GM04503 (cell line): Measurements from ENCODE around the gene NINJ2.

ENCODE experiments used
- DNase-seq: peaks from one replicate; pipeline ENCODE4 v3.0.0-alpha.2; 2012; ENCODE audit warnings: low read depth

Gene NINJ2

DNA sequence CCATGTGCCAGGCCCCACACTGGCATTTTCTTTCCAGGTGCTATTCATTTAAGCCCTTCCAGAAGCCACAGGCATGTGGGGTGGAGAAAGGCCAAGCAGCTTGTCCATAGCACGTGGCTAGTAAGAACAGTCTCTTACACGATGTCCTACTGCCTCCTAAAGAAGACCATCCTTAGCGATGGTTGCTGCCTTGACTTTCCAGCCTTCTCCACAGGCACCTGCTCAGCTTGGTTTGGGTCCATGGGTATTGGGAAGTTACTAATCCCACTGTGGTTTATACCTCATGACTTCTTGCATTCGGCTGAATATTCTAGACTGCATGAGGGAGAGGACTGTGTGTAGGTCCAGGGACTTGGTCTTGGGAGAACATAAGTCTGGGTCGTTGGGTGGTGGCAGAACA is 49.2 kb downstream of the NINJ2 start:
- no peak for DNase-seq

DNA sequence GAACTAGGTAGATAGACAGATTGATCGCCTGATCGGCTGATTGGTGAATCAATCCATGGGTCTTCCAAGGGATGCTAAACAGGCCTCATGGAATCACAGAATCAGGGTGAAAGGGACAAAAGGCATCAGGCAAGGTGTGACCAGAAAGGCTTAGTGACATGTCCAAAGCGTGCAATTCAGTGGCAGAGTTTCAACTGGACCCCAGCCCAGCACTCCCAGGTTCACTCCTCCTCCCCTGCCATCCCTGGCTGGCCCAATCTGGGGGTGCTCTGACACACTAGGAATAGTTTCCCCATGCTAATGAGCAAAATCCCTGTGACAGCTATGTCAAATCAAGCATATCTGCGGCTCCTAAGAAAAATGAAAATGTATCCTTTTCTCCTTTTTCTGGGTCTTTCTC is 50.4 kb downstream of the NINJ2 start:
- no peak for DNase-seq

DNA sequence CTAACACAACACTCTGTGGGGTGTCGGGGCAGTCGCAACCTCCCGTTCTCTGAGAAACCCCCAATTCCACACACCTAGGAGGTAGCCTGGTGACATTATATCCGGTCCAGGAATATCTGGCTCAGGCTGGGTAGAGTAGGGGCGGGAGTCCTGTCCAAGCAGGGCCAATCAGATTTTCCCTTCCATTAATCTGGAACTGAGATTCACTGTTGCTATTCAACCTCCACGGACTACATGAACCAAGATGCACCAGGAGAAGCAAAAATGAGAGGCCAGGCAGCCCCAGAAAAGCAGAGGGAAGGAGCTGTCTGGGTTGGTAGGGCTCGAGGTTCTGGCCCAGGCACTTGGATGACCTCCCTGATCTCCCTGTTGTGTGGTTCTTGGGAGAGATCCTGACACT is 51.0 kb downstream of the NINJ2 start:
- DNase-seq = no peak

DNA sequence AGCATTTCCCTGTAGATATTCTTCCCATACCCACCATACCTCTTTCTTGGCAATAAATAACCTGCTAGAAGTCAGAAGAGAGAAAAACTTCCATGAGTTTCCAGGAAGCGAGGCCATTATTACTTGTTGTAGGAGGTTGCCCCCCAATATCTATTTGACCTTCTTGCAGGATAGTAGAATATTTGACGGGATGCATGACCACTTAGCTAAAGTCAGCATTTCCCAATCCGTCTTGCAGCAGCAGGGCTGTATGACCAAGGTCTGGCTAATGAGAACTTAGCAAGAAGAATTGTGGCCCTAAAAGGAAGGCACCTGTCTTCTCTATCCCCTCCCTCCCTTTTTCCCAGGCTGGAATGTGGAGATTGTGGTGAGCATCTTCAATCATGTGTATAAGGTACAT is 51.5 kb downstream of the NINJ2 start:
- no peak for DNase-seq

DNA sequence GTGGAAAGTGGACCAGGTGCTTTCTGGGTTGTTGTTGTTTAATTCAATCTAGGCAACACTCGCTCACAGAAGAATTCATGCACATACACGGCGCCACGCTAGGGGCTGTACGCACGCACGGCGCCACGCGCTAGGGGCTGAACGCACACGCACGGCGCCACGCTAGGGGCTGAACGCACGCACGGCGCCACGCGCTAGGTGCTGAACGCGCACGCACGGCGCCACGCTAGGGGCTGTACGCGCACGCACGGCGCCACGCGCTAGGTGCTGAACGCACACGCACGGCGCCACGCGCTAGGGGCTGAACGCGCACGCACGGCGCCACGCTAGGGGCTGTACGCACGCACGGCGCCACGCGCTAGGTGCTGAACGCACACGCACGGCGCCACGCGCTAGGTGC is 54.3 kb downstream of the NINJ2 start:
- no peak for DNase-seq

DNA sequence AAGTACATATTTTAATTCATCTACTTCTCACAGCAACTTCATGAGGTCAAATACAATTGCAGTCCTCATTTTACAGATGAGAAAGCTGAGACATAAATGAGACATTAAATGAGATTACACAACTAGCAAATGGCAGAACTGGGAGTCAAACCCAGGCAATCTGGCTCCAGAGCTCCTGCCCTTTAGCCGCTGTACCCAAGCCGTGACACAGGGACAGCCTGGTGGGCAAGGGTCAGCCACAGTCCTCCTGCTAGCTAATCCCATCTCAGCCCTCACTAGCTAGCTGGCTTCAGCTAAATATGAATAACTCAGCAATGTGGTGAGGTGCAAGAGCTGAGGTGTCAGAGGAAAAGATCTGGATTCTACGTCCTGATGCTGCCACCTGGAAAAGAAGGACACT is 54.8 kb downstream of the NINJ2 start:
- DNase-seq = no peak

DNA sequence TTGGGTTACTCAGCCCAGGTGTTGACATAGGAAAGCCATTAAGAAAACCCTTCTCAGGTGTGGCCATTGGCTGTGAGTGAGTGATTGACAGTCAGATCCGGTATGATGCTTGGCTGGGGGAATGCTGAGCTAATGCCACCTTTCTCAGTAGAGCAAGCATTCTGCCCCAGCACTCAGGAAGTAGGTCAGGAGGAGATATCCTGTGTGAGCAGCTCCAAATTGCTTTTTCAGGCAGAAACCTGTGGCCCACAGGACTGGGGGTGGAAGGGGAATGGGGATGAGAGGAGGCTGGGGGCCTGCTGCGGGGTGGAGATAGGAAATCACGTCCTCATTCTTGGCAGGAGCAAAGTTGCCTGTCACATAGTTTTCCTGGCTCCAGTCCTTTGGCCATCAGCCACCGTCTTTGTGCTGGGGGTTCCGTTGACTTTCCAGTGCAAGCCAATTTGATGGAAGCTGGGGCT is 55.7 kb downstream of the NINJ2 start:
- DNase-seq = no peak

DNA sequence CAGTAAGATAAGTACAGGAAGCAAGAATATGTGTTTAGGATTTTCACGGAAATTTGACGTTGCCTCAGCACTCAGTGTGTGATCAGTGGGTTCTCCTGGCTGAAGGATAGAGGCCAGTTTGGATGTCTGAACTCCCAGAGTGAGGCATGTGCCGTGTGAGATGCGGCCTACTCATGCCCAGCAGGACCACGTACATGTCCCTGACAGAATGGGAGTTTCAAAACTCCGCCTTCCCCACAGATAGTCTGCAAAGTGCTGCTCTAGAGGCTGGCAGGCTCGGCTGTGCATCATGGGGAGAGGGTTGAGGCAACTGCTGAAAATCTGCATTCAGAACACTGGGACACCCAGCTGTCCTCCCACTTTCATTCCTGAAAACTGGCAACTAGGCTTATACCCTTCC is 58.3 kb downstream of the NINJ2 start:
- no peak for DNase-seq

DNA sequence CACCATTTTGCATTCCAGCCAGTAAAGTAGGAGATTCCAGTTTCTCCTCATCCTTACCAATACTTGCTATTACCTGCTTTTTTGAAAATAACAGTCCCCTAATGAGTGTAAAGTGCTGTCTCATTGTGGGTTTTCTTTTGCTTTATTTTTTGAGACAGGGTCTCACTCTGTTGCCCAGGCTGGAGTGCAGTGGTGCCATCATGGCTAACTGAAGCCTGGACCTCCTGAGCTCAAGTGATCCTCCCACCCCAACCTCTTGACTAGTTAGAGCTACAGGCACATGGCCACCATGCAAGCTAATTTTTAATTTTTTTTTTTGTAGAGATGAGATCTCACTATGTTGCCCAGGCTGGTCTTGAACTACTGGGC is 60.6 kb downstream of the NINJ2 start:
- no peak for DNase-seq

DNA sequence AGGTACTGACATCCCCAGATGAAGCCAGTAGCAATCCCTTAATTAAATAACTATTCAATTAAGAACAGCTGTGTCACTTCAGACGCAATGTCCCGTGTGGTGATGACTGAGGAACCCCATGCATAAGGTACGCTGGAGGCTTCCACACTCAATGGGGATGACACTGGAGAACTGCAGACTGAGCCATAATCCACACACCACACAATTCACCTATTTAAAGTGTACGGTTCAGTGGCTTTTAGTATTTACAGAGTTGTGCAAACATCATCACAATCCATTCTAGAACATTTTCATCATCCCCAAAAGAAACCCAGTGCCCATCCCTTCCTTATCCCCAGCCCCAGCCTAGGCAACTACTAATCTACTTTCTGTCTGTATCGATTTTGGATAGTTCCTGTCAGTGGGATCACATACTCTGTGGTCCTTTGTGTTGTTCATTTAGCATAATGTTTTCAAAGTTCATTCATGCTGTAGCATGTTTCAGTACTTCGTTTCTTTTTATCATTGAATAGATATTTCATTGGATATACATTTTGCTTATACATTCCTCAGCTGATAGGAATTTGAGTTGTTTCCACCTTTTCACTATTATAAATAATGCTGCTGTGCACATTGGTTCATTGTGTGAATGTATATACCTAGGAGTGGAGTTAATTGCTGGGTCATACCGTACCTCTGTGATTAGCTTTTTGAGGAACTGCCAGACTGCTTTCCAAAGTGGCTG is 61.1 kb downstream of the NINJ2 start:
- DNase-seq = no peak

DNA sequence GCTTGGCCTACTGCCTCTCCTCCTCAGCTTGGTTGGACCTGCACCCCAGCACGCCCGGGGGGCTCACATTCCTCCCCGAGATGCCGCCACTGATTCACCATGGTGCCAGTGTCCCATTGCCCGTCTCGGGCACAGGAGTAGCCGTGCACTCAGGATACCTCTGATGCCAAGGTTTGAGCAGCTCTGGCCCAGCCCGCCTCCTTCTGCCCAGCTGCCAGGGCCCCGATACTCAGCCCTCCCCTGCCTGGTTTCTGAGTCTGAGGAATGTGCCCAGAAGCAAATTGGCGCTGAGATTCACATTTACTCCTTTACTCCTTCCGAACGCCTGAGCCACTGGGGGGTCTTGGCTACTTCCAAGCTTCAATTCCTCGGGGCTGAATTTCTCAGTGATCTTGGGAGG is 63.5 kb downstream of the NINJ2 start:
- no peak for DNase-seq

DNA sequence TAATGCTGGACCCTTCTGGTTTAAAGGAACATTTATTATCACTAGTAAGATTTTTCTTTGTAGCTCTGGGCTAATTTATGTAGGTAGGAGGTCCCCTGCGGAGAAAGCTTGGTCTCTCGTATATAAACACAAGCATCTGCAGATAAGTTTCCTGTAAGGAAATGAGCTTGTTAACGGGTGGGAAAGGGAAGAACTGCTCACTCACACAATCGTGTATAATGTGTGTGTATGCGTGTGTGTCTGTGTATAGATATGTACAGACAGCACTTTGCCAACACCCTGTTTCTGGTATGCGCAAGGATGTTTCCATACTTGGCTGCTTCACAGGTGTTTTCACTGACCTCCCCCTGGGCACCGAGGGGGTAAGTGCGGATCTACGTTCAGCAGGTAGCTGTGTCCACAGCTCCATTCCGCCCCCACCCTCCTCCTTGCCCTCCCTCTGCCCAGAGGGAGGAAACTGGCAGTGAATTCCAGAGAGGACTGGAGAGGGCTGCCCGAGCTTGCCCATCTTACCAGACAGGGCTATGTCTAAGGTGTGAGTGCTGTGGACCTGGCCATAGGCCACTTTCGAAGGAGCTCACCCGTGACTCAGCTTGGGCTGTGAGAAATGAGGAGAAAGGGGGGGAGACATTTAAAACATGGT is 65.2 kb downstream of the NINJ2 start:
- DNase-seq = no peak

DNA sequence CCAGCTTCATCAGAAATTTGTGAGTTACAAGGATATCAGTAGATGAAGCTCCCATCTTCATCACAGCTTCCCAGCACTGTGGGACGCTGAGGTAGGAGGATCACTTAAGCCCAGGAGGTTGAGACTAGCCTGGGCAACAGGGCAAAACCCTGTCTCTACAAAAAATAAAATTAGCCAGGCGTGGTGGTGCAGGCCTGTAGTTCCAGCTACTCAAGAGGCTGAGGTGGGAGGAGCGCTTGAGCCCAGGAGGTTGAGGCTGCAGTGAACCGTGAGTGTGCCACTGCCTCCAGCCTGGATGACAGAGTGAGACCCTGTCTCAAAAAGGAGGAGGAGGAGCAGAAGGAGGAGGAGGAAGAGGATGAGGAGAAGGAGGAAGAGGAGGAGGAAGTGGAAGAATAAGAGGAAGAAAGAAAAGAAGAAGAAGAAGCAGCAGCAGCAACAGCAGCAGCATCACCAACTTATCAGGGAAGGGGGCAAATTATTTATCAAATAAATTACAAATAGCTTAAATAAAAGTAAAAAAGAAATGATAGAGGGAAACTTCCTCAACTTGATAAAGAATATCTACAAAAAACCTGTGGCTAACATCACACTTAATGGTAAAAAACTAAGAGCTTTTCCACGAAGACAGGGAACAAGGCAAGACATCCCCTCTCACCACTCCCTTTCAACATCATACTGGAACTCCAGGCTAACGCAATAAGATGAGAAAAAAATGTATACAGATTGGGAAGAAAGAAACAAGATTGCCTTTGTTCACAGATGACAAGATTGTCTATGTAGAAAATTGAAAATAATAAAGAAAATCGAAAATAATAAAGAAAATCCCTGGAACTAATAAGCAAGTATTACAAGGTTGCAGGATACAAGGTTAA is 69.6 kb downstream of the NINJ2 start:
- no peak for DNase-seq

DNA sequence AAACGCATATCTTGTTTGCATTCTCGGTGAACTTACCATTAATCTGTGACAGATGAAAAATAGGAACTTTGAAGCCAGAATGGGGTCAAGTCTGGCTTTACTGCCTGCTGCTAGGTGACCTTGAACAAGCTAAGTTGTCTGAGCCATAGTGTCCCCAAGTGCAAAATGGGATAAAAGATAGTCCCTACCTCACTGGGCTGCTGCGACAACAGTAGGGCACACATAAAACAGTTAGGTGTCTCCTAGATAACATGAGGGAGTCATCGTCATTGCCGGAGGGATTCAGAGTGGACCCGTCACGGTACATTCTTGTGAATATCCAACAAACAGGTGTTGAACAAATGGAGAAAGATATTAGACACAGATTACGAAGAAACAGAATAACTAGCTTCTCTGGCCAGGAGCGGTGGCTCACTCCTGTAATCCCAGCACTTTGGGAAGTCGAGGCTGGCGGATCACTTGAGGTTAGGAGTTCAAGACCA is 71.2 kb downstream of the NINJ2 start:
- no peak for DNase-seq

DNA sequence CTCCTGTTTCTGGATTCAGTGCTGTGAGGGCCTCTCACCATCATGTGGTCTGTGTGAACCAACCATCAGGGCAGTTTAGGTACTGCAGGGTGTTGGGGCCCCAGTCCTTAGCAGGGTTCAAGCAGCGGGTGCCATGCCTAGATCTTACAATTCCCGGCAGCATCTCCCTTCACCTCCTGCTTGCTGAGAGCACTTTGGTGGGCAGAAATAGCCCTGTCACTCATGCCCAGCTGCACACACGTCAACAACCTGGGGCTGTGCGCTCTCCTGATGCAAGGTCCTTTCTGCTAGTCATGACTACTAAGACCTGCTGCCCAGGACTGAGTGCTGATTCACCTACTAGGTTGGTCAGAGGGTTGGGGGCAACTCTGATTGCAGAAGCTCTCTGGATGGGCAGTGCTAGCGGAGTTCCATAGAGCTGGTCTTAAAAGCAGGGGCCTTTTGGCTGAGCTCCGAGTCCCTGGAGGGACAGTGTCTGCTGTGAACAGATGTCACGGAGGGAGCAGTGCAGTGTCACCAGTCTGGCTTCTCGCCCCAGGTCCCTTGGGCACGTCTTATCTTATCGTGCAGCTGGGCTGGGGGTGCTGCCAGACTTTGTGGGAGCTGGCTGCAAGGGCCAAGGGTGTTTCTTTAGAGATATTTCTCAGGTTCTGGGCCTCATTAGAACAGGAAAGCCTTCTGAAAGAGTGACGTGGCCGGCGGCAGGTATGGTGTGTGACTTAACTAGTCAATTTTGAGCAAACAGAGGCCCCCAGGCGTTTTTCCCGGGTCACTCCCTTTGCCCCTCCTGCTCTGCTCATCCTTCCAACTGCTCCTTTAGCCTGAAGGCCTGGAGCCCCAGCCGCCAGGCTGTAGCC is 71.8 kb downstream of the NINJ2 start:
- no peak for DNase-seq

DNA sequence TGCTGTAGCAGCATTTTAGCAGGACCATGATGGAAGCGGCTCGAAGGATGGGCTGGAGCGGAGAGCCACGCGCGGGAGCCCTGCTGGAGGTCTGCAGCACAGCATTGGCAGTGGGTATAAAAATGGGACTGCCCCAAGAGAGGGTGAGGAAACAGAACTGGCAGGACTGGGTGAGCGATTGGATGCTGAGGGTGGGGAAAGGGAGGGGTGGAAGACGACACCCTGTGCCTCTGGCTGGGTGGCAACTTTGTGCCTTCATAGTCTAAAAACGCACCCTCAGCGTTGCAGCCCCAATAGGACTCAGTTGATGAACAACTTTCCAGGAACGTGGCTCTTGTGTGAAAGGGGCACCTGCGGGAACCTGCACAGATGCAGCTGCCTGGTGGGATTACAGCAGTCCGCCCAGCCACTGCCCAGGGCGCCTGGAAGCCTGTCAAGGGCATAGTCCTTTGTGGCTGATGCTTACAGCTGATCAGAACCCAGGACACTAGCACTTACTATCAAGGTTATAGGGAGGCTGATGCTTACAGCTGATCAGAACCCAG is 73.0 kb downstream of the NINJ2 start:
- DNase-seq = no peak

DNA sequence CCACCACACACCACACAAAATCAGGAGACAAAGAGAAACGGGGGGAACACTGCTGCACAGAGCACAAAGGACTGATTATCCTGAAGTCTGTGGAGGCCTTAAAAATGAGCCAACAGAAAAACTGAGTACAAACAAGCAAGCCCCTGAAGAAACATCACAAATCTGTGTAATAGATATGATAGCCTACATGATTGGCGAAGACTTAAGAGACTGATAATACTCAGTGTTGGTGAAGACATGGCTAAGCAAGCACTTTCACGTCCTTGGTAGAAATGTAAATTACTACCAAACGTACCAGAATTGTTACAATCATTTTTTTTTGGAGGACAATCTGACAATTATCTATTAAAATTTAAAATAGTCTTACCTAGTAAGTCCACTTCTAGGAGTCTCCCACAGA is 74.6 kb downstream of the NINJ2 start:
- no peak for DNase-seq

DNA sequence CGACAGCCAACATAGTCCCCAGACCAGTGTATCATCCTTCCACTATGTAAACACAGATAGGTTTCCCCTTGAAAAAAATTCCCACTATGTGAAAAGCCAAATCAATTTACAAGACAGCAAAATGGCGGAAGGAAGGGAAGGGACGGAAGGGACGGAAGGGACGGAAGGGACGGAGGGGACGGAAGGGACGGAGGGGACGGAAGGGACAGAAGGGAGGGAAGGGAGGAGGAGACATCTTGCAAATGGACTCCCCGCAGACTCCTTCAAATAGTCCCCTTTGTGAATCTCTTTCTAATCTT is 75.3 kb downstream of the NINJ2 start:
- no peak for DNase-seq

DNA sequence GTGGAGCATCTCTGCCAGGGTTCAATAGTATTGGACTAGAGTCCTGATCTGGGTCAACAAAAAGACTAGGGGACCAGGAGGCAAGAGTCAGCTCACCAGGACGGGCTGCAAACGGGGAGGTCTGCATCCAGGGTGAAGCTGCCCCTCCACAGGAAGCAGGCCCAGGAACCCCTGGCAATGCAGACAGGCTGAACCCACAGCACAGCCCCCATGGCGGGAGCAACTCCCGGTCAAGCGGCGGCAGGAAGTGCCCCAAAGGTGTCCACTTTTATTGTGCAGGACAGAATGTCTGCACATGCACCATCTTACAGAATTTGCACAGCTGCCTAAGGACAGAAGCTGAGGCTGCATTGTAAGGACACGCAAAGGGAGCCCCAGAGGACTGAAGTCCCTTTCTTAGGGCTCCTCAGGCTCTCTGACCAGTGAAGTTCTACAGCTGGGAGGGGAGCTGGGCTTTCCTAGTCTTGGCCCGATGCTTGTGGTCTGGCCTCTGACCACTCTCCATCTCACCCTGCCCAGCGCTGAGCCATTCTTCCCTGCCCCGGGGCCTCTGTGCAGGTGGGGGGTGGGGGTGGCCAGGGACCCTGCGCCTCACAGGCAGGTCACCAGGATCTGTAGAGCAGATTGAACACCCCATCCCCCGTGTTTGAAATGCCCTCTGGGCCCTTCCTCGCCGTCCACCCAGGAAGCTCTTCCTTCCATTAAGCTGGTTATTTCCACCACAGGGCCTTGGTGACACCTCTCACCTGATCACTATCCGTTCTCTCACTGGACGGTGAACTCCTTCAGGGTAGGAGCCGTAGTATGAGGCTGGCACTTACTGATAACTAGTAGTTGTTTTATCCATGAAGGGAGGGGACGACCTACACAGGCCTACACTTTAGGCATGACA is 75.9 kb downstream of the NINJ2 start:
- DNase-seq = no peak

DNA sequence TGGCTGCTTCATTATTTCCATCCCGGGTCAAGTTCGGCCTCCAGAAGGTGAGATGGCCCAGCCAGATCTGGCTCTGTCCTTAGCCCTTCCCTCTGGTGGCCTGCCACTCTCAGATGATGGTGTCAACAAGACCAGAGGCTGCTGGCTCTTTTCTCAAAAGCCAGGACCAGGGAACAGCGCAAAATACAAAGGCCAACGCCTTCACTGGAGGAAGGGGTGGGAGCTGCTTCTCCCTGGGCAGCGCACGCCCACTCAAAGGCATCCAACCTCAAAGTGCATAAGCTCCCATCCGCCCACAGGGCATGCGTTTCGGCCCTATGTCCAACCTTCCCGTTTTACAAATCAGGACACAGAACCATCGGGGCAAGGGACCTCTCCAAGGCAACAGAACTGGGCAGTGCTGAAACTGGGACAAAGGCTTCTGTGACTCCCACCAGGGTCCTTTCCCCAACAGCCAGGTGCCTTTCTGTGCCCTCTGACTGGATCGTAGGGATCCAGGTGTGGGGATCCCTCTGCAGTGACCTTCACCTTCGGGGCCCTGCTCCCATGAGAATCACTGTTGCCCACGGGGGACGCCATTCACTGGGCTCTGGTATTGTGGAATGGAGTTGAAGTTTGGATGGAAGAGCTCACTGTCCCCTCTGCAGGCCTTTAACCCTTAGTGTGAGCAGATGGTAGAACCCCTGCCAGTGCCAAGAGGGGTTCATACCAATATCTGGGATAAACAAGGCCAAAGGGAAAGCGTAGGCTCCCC is 76.8 kb downstream of the NINJ2 start:
- DNase-seq = no peak
